HG03064 (cell line): ENCODE measurements around the gene MYO3B.

ENCODE experiments used
- ATAC-seq: cut with Tn5 transposase; IDR thresholded peaks from one replicate; pipeline ENCODE4 v1.9.1; 2021; ENCODE audit warnings: low read depth; ENCODE audit not compliant: unreplicated experiment

The MYO3B gene

GRCh38 chr2:170235860-170236679 lies 58.1 kb downstream of the MYO3B start:
- no peak for ATAC-seq

GRCh38 chr2:170236680-170237047 lies 58.7 kb downstream of the MYO3B start:
- no peak for ATAC-seq

- no peak for ATAC-seq
Measured at GRCh38 chr2:170237572-170238120, 59.7 kb downstream of the MYO3B start.

- no peak for ATAC-seq
Measured at GRCh38 chr2:170238776-170239175, 60.8 kb downstream of the MYO3B start.

- no peak for ATAC-seq
Measured at GRCh38 chr2:170240629-170241028, 62.7 kb downstream of the MYO3B start.

GRCh38 chr2:170241756-170242155 lies 63.8 kb downstream of the MYO3B start:
- ATAC-seq = no peak

- no peak for ATAC-seq
Measured at GRCh38 chr2:170243118-170243837, 65.3 kb downstream of the MYO3B start.

GRCh38 chr2:170243898-170244297 lies 66.0 kb downstream of the MYO3B start:
- ATAC-seq = no peak

- no peak for ATAC-seq
Measured at GRCh38 chr2:170244555-170244954, 66.6 kb downstream of the MYO3B start.

GRCh38 chr2:170245312-170245711 lies 67.4 kb downstream of the MYO3B start:
- ATAC-seq = no peak

- no peak for ATAC-seq
Measured at GRCh38 chr2:170247333-170247732, 69.4 kb downstream of the MYO3B start.

- no peak for ATAC-seq
Measured at GRCh38 chr2:170247882-170248393, 70.0 kb downstream of the MYO3B start.

GRCh38 chr2:170248574-170249393 lies 70.8 kb downstream of the MYO3B start:
- ATAC-seq = no peak

GRCh38 chr2:170249761-170250160 lies 71.8 kb downstream of the MYO3B start:
- no peak for ATAC-seq

GRCh38 chr2:170250584-170250983 lies 72.6 kb downstream of the MYO3B start:
- no peak for ATAC-seq

GRCh38 chr2:170252414-170252813 lies 74.5 kb downstream of the MYO3B start:
- ATAC-seq = no peak

GRCh38 chr2:170253721-170254230 lies 75.8 kb downstream of the MYO3B start:
- no peak for ATAC-seq

- ATAC-seq = no peak
Measured at GRCh38 chr2:170254293-170254732, 76.4 kb downstream of the MYO3B start.

- ATAC-seq = no peak
Measured at GRCh38 chr2:170255137-170255536, 77.2 kb downstream of the MYO3B start.

- ATAC-seq = no peak
Measured at GRCh38 chr2:170255971-170256370, 78.0 kb downstream of the MYO3B start.
